NCI-H1436 treated with DMSO at 0.1 percent for 48 hours (cell line): Measurements from ENCODE around the gene MAIP1.

Source experiments
- DNase-seq: peaks from one replicate; lab custom pipeline; 2025; lab: John Stamatoyannopoulos, UW

Gene MAIP1

DNA sequence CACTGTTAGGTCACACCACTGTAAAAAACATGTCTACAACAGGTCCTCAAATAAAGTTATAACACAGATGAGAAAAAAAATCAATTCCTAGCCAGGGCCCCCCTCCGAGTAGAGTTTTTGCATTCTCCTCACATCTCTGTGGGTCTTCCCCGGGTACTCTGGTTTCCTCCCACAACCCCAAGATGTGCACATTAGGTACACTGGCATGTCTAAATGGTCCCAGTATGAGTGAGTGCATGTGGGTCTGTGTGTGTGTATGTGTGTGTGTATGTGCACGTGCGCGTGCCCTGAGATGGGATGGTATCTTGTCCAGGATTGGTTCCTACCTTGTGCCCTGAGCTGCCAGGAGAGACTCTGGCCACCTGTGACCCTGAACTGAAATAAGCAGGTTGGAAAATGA, 5.0 kb upstream of the MAIP1 start:
- no peak for DNase-seq

GRCh38 chr2:199951023-199951422, 4.4 kb upstream of the MAIP1 start:
- DNase-seq, result no peak

DNA sequence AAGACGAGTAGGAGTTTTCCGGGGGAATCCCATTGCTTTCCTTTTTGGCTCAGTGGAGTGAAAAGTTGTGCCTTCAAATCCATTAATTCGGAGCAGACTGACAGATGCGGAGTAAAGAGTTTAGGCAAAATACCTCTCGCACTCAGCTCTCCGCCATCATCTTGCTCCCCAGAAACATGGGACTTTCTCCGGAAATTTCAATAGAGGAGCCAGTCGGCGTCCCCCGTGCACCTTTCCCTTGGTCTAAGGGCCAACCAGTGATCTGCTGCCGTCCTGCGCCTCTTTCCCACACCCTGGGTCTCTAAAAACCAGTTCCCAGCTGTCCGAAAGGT, 409 bp upstream of the MAIP1 start:
- DNase-seq, result no peak

GRCh38 chr2:199956062-199956380, 639 bp downstream of the MAIP1 start:
- no peak for DNase-seq

DNA sequence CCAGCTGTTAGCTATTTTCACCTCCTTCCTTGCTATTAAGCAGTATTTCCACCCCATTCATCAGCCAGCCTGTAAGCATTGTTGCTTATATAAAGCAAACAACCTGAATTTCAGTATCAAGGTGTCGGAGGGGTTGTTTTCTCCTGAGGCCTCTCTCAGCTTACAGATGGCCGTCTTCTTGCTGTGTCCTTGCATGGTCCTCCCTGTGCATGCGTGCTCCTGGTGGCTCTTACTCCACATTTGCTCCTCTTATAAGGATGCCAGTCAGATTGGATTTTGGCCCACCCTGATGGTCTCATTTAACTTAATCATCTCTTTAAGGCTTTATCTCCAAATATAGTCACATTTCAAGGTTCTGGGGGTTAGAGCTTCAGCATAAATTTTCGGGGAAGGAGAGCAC, 2.6 kb downstream of the MAIP1 start:
- DNase-seq, result no peak

DNA sequence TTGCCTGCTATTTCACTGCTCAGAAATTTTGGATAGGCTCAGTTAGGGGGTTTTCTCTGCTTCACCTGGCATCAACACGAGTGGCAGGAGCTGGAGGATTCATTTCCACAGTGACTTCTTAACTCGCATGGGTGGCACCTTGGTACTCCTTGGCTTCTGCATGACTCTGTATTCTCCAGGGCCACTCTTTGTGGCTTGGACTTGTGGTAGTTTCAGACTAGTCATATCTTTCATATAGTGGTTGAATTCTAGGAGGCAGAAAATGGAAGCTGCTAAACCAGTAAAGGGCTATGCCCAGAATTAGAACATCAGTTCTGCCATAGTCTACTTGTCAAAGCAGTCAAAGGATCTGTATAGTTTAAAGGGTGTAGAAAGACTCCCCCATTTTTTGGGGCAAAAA, 6.8 kb downstream of the MAIP1 start:
- no peak for DNase-seq

GRCh38 chr2:199966405-199966804, 11.0 kb downstream of the MAIP1 start:
- DNase-seq, result no peak

- no peak for DNase-seq
Observed at GRCh38 chr2:199966976-199967375, 11.6 kb downstream of the MAIP1 start.

DNA sequence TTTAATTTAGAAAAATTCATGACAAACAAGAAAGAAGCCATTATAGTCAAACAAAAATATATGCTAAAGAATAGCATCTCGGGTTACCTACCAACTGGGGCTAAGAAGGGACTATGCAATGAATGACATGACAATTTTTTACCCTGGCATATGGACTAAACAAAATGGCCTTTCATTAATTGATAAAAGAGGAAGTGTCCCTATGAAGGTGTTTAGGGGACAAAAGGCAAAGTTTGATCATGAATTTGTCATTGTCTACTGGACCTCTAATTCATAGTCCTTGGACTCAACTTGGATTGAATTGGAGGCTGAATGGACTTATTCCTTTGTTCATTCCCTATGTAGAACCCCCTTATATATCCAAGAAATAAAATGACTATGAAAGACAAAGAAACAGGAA, 12.7 kb downstream of the MAIP1 start:
- no peak for DNase-seq

DNA sequence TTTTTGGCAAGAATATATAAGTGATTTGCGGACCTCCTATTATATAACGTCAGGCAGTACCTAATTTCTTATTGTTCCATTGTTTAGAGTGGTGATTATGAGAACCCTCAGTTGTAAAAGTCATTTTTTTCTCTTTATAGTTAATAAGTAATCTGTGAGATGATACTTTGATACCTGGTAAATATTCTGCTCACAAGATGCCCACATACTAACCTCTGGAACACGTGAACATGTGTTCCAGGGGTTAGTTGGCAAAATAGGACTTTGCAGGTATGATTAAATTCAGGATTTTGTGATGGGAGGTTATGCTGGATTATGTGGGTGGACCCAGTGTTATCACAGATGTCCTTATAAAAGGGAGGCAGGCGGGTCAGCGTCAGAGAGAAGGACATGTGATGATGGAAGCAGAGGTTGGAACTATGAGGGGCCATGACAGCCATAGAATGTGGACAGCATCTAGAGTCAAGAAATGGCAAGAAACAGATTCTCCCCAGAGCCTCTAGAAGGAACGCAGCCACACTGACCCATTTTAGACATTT, 16.8 kb downstream of the MAIP1 start:
- DNase-seq, result no peak

DNA sequence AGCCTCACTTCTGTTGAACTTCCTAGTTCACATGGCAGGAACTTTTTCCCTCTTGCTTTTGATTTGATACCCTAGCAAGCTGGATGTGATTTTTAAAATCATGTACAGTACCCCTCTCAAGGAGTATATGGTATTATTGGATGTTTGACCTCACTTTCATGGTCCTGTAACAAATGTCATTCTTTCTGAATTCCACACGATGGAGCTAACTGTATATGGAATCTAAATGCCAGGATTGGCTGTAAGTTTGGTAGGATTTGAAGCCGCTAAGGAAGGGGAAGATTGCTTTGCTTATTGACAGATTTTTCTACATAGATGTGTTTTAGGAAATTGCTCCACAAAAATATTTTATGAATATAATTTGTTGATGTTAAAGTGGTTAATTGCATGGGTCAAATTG, 18.3 kb downstream of the MAIP1 start:
- DNase-seq, result no peak

- no peak for DNase-seq
Observed at GRCh38 chr2:199975273-199975895, 20.0 kb downstream of the MAIP1 start.

DNA sequence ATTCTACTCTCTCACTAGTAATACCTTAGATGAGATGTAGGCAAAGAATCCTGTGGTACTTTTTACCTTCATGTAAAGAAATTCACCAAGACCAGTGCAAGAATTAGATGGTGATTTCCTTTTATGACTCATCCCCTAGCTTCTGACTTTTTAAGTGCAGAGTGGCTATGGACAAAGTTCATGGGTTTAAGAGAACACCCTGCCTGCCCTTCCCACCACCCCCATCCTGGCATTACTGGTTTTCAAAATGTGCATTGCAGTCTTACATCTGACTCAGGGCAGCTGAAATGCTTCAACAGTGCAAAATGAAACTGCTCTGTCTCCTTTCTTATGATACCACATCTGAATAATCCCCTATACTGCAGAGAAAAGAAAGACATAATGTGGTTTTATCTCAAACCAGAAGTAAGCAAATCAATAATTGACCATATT, 22.6 kb downstream of the MAIP1 start:
- DNase-seq, result no peak

- no peak for DNase-seq
Observed at GRCh38 chr2:199979398-199979797, 24.0 kb downstream of the MAIP1 start.

GRCh38 chr2:199979832-199980628, 24.6 kb downstream of the MAIP1 start:
- DNase-seq, result no peak

- DNase-seq, result no peak
Observed at GRCh38 chr2:199982126-199982843, 26.9 kb downstream of the MAIP1 start.

- no peak for DNase-seq
Observed at GRCh38 chr2:199983534-199983933, 28.2 kb downstream of the MAIP1 start.

DNA sequence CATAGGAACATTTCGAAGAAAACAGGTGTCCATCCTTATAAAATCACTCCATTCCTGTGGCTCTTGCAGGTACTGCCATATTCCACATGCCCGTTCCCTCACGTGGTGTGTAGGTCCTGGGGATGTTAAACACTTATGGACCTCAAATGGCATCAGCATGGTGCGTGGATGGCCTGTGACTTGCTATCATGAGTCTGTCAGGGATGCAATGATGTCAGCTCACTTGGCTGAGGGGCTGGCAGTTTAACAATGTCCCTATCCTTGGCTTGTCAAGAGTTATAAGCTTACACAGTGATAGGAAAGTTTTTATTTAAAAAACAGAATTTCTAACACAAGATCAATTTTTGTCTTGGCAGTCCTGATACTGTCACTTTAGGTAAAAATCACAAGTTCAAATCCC, 28.8 kb downstream of the MAIP1 start:
- DNase-seq, result no peak

DNA sequence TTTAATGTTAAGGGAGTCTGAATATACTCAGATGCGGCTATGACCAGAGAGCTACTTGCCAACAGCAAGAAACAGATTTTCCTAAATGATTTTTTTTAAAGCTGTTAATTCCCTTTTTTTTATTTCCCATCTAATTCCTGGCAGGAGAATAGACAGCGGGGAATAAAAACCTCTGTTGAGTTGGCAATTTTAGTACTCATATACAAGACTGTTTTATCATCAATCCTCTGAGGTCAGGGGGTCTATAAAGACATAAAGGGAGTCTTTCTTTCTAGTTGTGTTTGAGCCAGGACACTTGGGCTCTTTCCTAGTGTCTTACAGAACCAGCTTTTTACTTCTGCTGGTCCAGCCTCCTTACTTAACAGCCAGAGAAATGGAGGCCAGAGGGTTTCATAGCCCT, 29.4 kb downstream of the MAIP1 start:
- no peak for DNase-seq

DNA sequence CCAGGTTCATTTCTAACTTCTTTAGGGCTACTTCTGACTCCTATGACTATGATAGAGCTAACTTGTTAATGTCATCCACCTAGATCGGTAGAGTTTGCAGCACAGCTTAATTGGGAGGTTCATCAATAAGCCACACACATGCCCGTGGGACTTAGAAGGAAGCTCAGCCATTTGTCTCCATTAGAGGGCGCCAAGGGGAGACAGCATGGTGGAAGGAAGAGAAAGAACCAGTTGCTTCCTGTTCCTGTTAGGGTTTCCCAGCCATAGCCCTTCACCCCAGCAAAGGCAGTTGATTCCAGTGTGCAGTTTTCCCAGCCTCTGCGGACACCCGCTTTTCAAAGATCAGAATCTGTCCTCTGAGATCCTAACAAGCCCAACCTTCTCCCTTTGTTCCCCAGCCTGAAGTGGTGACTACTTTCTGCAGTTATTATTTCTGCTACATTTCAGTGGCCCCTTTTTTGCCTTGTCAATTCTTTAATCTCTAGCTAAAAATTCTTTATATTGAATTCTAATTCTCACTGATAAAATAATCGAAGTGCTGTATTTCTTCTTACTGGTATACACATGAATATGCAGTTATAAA, 30.3 kb downstream of the MAIP1 start:
- DNase-seq, result no peak

- DNase-seq, result no peak
Observed at GRCh38 chr2:199987586-199987985, 32.2 kb downstream of the MAIP1 start.

- no peak for DNase-seq
Observed at GRCh38 chr2:199988151-199988550, 32.8 kb downstream of the MAIP1 start.

DNA sequence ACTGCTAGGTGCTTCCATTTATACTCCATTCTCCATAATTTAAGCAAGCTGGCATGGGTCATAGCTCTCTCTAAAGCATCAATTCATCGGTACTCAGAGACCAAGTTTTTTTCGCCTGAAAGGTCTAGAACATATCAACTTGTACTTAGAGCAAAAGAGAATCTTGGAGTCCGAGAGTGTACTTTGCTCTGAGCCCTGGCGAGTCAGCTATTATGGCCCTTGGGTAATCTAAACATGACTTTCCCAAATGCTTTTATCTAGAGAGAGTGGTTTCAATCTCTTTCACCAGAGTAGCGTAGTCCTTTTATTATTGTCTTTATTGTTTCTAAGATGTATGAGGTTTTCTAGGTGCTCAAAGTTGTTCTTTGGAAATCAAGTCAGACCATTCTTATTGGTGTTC, 34.4 kb downstream of the MAIP1 start:
- no peak for DNase-seq
